ENCODE measurements around the gene VANGL2. TPM values are rescaled to one million over a fixed set of nuclear protein-coding genes. Genes with fewer than 3 reads are reported as not detected.

VANGL2 gene
- total and polyA plus RNA-seq, 4 donors: 0.07 to 1.4 (median 0.12) TPM

DNA sequence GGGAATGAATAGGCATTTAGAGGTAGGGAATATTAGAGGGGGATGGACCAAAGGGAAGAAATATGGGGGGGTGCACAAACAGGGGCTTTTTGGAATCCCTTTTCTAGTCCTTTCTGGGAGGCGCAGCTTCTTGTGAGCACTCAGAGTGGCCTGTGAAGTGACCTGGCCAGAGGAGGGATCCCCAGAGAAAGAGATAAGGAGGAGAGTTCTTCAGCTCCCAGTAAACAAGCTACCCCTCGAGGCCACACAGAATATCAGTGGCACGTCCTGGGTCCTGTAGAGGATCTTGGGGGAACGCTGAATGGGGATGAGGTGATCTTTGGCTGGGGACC lies 19.4 kb downstream of the VANGL2 start:
- H3K4me1 ChIP-seq (ENCODE audit: control insufficient read depth in 4 of 4, insufficient read depth in 4 of 4, low read length in 3 of 4): no peaks in the 10 kb centered on the region
- H3K4me3 ChIP-seq (ENCODE audit: low read depth in 1 of 3, low read length in 3 of 3): no peak overlapping the region
- peak; percentile 20 for DNase-seq (ENCODE audit: low spot score)
- H3K9me3 ChIP-seq (ENCODE audit: control insufficient read depth in 4 of 4, low read length in 3 of 4): no peaks in the 10 kb centered on the region
- WGBS: 85% methylated on average over 4 of the region's 4 CpGs
- H3K27ac ChIP-seq (ENCODE audit: low read depth in 1 of 2, low read length in 2 of 2): no peak overlapping the region
- H3K36me3 ChIP-seq (ENCODE audit: control insufficient read depth in 4 of 4, insufficient read depth in 3 of 4, low read depth in 1 of 4, low read length in 3 of 4): no peaks in the 10 kb centered on the region
- H3K9ac ChIP-seq (ENCODE audit: low read depth in 1 of 2, low read length in 2 of 2): no peak overlapping the region
- TF ChIP-seq FOXA1 (IDR thresholded peaks at IDR 0.05) (no peak), RAD21 (IDR thresholded peaks at IDR 0.05) (no peak)
- H3K27me3 ChIP-seq (ENCODE audit: control insufficient read depth in 4 of 4, insufficient read depth in 4 of 4, low read length in 3 of 4): peaks cover 0 to 2% (median 0%) of the 10 kb centered on the region in 4 donors

DNA sequence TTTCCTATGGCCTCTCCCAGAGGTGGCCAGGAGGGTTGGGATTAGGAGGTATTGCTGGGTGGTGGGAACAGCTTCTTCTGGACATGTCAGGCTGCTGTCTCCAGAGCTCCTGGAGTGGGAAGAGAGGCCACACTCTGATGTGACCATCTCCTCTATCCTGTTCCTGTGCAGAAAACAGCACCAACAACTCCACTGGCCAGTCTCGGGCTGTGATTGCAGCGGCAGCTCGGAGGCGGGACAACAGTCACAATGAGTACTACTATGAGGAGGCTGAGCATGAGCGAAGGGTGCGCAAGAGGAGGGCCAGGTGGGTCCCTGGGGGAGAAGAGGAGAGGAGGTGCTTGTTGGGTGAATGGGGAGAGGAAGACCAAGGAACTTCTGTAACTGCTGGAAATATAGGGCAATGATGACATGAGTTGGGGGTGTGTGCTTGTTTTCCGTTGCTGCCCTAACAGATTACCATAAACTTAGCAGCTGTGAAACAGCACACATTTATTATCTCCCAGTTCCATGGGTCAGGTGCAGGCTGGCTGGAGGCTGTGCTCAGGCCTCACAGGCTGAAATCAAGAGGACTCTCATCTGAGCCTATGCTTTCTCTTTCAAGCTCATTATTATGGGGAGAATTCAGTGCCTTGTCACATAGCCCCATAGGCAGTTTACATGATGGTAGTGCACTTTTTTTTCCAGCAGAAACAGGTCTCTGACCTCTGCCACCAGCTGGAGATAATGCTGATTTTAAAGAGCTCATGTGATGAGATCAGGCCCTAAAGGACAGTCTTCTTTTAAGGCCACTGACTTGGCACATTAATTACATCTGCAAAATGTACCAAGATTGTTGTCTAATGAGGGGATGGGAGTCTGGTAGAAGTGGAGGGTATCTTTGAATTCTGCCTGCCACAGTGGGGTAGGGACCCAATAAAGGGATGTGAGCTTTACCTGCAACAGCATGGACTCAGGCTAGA lies 20.8 kb downstream of the VANGL2 start:
- no peak overlapping the region for H3K9ac ChIP-seq (ENCODE audit: low read depth in 1 of 2, low read length in 2 of 2)
- no peak overlapping the region for H3K27ac ChIP-seq (ENCODE audit: low read depth in 1 of 2, low read length in 2 of 2)
- no peak for TF ChIP-seq FOXA1 (IDR thresholded peaks at IDR 0.05)
- no peak for TF ChIP-seq ZBTB33 (IDR thresholded peaks at IDR 0.05)
- TF ChIP-seq NR2F2 (IDR thresholded peaks at IDR 0.05): no peak
- TF ChIP-seq ATF3 (IDR thresholded peaks at IDR 0.05): no peak
- TF ChIP-seq, protein P1, sequence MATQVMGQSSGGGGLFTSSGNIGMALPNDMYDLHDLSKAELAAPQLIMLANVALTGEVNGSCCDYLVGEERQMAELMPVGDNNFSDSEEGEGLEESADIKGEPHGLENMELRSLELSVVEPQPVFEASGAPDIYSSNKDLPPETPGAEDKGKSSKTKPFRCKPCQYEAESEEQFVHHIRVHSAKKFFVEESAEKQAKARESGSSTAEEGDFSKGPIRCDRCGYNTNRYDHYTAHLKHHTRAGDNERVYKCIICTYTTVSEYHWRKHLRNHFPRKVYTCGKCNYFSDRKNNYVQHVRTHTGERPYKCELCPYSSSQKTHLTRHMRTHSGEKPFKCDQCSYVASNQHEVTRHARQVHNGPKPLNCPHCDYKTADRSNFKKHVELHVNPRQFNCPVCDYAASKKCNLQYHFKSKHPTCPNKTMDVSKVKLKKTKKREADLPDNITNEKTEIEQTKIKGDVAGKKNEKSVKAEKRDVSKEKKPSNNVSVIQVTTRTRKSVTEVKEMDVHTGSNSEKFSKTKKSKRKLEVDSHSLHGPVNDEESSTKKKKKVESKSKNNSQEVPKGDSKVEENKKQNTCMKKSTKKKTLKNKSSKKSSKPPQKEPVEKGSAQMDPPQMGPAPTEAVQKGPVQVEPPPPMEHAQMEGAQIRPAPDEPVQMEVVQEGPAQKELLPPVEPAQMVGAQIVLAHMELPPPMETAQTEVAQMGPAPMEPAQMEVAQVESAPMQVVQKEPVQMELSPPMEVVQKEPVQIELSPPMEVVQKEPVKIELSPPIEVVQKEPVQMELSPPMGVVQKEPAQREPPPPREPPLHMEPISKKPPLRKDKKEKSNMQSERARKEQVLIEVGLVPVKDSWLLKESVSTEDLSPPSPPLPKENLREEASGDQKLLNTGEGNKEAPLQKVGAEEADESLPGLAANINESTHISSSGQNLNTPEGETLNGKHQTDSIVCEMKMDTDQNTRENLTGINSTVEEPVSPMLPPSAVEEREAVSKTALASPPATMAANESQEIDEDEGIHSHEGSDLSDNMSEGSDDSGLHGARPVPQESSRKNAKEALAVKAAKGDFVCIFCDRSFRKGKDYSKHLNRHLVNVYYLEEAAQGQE (IDR thresholded peaks at IDR 0.05): no peak
- TF ChIP-seq JUND (IDR thresholded peaks at IDR 0.05): no peak
- TF ChIP-seq YY1 (IDR thresholded peaks at IDR 0.05): no peak
- no peak for TF ChIP-seq TAF1 (conservative IDR thresholded peaks at IDR 0.05)
- no peak for TF ChIP-seq RXRA (IDR thresholded peaks at IDR 0.05)
- TF ChIP-seq EGR1 (IDR thresholded peaks at IDR 0.05; ENCODE audit: low read depth in 2 of 2): no peak
- no peak for TF ChIP-seq SP1 (IDR thresholded peaks at IDR 0.05)
- TF ChIP-seq HNF4A (conservative IDR thresholded peaks at IDR 0.05): no peak
- no peak for TF ChIP-seq HNF4G (IDR thresholded peaks at IDR 0.05)
- TF ChIP-seq CTCF (IDR thresholded peaks at IDR 0.05; ENCODE audit: low read depth, low read length, missing input control): no peak
- no peak for TF ChIP-seq MAX (IDR thresholded peaks at IDR 0.05)
- no peak for TF ChIP-seq GABPA (IDR thresholded peaks at IDR 0.05 in 1 of 2, conservative IDR thresholded peaks at IDR 0.05 in 1 of 2)
- TF ChIP-seq RAD21 (IDR thresholded peaks at IDR 0.05): no peak
- no peak for TF ChIP-seq FOXA2 (IDR thresholded peaks at IDR 0.05)
- peaks cover 0 to 2% (median 0%) of the 10 kb centered on the region in 4 donors for H3K27me3 ChIP-seq (ENCODE audit: control insufficient read depth in 4 of 4, insufficient read depth in 4 of 4, low read length in 3 of 4)
- no peaks in the 10 kb centered on the region for H3K9me3 ChIP-seq (ENCODE audit: control insufficient read depth in 4 of 4, low read length in 3 of 4)
- no peaks in the 10 kb centered on the region for H3K36me3 ChIP-seq (ENCODE audit: control insufficient read depth in 4 of 4, insufficient read depth in 3 of 4, low read depth in 1 of 4, low read length in 3 of 4)
- DNase-seq (ENCODE audit: low spot score): peak; percentile 17
- 93% methylated on average over 7 of the region's 7 CpGs for WGBS
- H3K4me1 ChIP-seq (ENCODE audit: control insufficient read depth in 4 of 4, insufficient read depth in 4 of 4, low read length in 3 of 4): no peaks in the 10 kb centered on the region
- H3K4me3 ChIP-seq (ENCODE audit: low read depth in 1 of 3, low read length in 3 of 3): no peak overlapping the region

Measured in liver (tissue), 9 donors.